ENCODE data around the gene STAMBP. TPM values are rescaled to one million over a fixed set of nuclear protein-coding genes. Genes with fewer than 3 reads are reported as not detected.

Gene STAMBP
- total and polyA plus RNA-seq, 2 of the 4 experiments (the other 2 are of a cell fraction), result 29.7 to 38.7 TPM

GRCh38 chr2:73893764-73894474, 65.2 kb downstream of the STAMBP start (continued):
- no peak for TF ChIP-seq MAZ (IDR thresholded peaks at IDR 0.05; ENCODE audit: borderline replicate concordance, low read depth, low read length)

GRCh38 chr2:73894475-73894850, 65.7 kb downstream of the STAMBP start:
- TF ChIP-seq POLR2A (IDR thresholded peaks at IDR 0.05; ENCODE audit: low read depth, low read length) (no peak), NFE2L2 (IDR thresholded peaks at IDR 0.05; ENCODE audit: low read depth, low read length) (no peak), RAD21 (IDR thresholded peaks at IDR 0.05; ENCODE audit: low read length) (no peak)
- BruUV-seq (replicated peaks), result no TSS peak
- Histone ChIP-seq H4K8ac (ENCODE audit: low read depth in 2 of 2, low read length in 2 of 2) (peak overlapping the region in 1 of 2 experiments; percentile 94; a peak in 2 of 4 replicates), H3K27ac (ENCODE audit: insufficient read depth, low read length) (peak overlapping the region; percentile 97), H3K9me1 (ENCODE audit: insufficient read depth, low read length) (peaks cover 48% of the 10 kb centered on the region), H3K56ac (ENCODE audit: extremely low read depth, insufficient read depth, low read length) (peak overlapping the region; percentile 7; the same call in 1 of the 2 replicates), H2BK15ac (ENCODE audit: low read depth, low read length) (peak overlapping the region; percentile 4; the same call in 1 of the 3 replicates), H3K4me1 (ENCODE audit: control insufficient read depth, insufficient read depth, low read length) (peaks cover 37% of the 10 kb centered on the region), H2AFZ (replicated peaks; ENCODE audit: low read length, poor library complexity) (no peak overlapping the region), H4K20me1 (ENCODE audit: insufficient read depth, low read length) (peaks cover 57% of the 10 kb centered on the region), H3K79me1 (ENCODE audit: low read depth in 1 of 2, low read length in 2 of 2) (peaks cover 12 to 75% of the 10 kb centered on the region in 2 experiments; a peak in 3 of 4 replicates), H2AK9ac (replicated peaks; ENCODE audit: low read depth, low read length, poor library complexity) (peak overlapping the region; percentile 98), H2BK5ac (ENCODE audit: low read depth, low read length, poor library complexity, severe bottlenecking) (no peak overlapping the region), H3K9ac (ENCODE audit: low read depth, low read length) (peak overlapping the region; percentile 95), H3K4ac (ENCODE audit: low read depth, low read length) (peak overlapping the region; percentile 99), H4K91ac (ENCODE audit: insufficient read depth, low read depth, low read length) (peak overlapping the region; percentile 96), H4K5ac (ENCODE audit: low read depth, low read length) (peak overlapping the region; percentile 89; the same call in 1 of the 2 replicates), H3K4me2 (ENCODE audit: low read depth, low read length) (peak overlapping the region; percentile 73), H2BK20ac (ENCODE audit: low read depth, low read length) (no peak overlapping the region), H3K23ac (ENCODE audit: low read depth, low read length) (peak overlapping the region; percentile 95; the same call in 1 of the 2 replicates), H2BK120ac (ENCODE audit: low read depth, low read length) (no peak overlapping the region; the same call in 1 of the 2 replicates), H3K27me3 (ENCODE audit: control insufficient read depth, insufficient read depth, low read length) (no peaks in the 10 kb centered on the region), H3K18ac (ENCODE audit: low read depth, low read length) (peak overlapping the region; percentile 3), H3K4me3 (ENCODE audit: insufficient read depth, low read depth, low read length) (peak overlapping the region; percentile 77), H3K9me3 (ENCODE audit: control insufficient read depth, insufficient read depth, low read length) (no peaks in the 10 kb centered on the region), H3K36me3 (ENCODE audit: control insufficient read depth, insufficient read depth, low read length) (peaks cover 14% of the 10 kb centered on the region), H2AK5ac (ENCODE audit: low read depth, low read length) (peak overlapping the region; percentile 2; the same call in 1 of the 2 replicates), H3K14ac (replicated peaks; ENCODE audit: low read depth, low read length) (peak overlapping the region; percentile 100)
- ChIA-PET POLR2A (ENCODE audit: unreplicated experiment) (interaction anchor here (0.5 to 1.1 kb wide), 2 partner anchors 24 to 287 kb away, joined by 3 to 4 read pairs; no protein-coding TSS in a partner anchor), CTCF (no interaction called here)
- WGBS, 2 experiments (ENCODE audit: extremely low coverage in 2 of 2, insufficient read length in 1 of 2), result 100% methylated on average over 1 of the region's 2 CpGs; no CpG with 5 or more reads in 1 of the 2 experiments
- intact Hi-C loops (cut with micrococcal nuclease), result loop anchor here (2.0 kb wide), 1 partner anchor 66 kb away; the partner anchor contains the start of gene STAMBP
- dilution Hi-C loops (cut with HindIII; ENCODE audit: low sequenced_read_pairs, unreplicated experiment), result no loop called here
- DNase-seq (no peak), ATAC-seq (ENCODE audit: low read depth) (no peak)
- in situ Hi-C loops (cut with MboI; ENCODE audit: low sequenced_read_pairs), result no loop called here

Measured in IMR-90 (cell line).